ENCODE results near the gene SEMA6B.

Gene SEMA6B

DNA sequence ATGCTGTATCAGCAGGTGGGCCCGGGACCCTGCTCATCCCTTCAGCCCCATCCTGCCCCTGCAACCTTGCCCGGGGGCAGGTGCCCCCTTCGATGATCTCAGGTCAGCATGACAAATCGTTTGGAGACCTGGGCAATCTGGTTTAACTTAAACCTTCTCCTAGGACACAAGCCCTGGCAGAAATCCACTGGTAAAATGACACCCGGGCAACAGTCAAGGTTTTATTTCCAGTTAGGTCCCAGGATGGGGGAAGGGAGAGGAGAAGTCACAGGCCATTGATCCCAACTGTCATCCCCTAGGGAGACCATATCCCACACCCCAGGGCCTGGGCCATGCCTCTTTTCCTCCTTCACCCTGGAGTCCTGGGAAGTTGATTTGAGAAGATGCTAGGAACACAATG lies 22.7 kb downstream of the SEMA6B start:
- H3K36me3 ChIP-seq (ENCODE audit: control insufficient read depth in 1 of 2, insufficient read depth in 2 of 2, low read depth in 1 of 2, low read length in 2 of 2) = no peaks in the 10 kb centered on the region
- H3K4me3 ChIP-seq (ENCODE audit: insufficient read depth in 1 of 2, low read depth in 1 of 2, low read length in 2 of 2) = no peak overlapping the region
- no peak overlapping the region for H2AFZ ChIP-seq (ENCODE audit: low read depth, low read length)
- no peaks in the 10 kb centered on the region for H3K79me1 ChIP-seq (replicated peaks; ENCODE audit: low read length, poor library complexity, severe bottlenecking)
- no peak overlapping the region for H3K27ac ChIP-seq (ENCODE audit: low read length, poor library complexity, severe bottlenecking)
- H4K8ac ChIP-seq (ENCODE audit: low read length) = no peak overlapping the region
- no peak overlapping the region for H2AK5ac ChIP-seq (ENCODE audit: low read length, severe bottlenecking)
- no peak overlapping the region for H3K9ac ChIP-seq (ENCODE audit: low read length)
- WGBS = 91% methylated on average over 2 of the region's 5 CpGs
- H3K27me3 ChIP-seq (ENCODE audit: control insufficient read depth in 1 of 2, insufficient read depth in 1 of 2, low read length in 2 of 2) = peaks cover 42 to 74% of the 10 kb centered on the region in 2 experiments
- no peak for DNase-seq
- H4K91ac ChIP-seq (ENCODE audit: low read length) = no peak overlapping the region
- H2BK5ac ChIP-seq (ENCODE audit: low read depth, low read length, poor library complexity, severe bottlenecking) = no peak overlapping the region
- H2BK15ac ChIP-seq (ENCODE audit: low read depth, poor library complexity, severe bottlenecking) = no peak overlapping the region
- H3K4ac ChIP-seq (ENCODE audit: low read depth in 1 of 2, low read length in 2 of 2) = no peak overlapping the region
- no peak overlapping the region for H3K23ac ChIP-seq (ENCODE audit: low read length in 2 of 2)
- no peak overlapping the region for H3K14ac ChIP-seq (ENCODE audit: low read length in 2 of 2)
- no peak overlapping the region for H2BK12ac ChIP-seq (ENCODE audit: low read length in 2 of 2)
- H3K9me3 ChIP-seq (ENCODE audit: control insufficient read depth, low read length) = peaks cover 4% of the 10 kb centered on the region
- no peak overlapping the region for H2BK120ac ChIP-seq (ENCODE audit: low read depth, low read length)
- peaks cover 11% of the 10 kb centered on the region for H3K4me1 ChIP-seq (ENCODE audit: control insufficient read depth, insufficient read depth, low read depth, low read length)
- H3K18ac ChIP-seq (ENCODE audit: low read depth in 1 of 2, low read length in 2 of 2) = no peak overlapping the region
- H3K4me2 ChIP-seq (ENCODE audit: low read length, poor library complexity, severe bottlenecking) = no peak overlapping the region

DNA sequence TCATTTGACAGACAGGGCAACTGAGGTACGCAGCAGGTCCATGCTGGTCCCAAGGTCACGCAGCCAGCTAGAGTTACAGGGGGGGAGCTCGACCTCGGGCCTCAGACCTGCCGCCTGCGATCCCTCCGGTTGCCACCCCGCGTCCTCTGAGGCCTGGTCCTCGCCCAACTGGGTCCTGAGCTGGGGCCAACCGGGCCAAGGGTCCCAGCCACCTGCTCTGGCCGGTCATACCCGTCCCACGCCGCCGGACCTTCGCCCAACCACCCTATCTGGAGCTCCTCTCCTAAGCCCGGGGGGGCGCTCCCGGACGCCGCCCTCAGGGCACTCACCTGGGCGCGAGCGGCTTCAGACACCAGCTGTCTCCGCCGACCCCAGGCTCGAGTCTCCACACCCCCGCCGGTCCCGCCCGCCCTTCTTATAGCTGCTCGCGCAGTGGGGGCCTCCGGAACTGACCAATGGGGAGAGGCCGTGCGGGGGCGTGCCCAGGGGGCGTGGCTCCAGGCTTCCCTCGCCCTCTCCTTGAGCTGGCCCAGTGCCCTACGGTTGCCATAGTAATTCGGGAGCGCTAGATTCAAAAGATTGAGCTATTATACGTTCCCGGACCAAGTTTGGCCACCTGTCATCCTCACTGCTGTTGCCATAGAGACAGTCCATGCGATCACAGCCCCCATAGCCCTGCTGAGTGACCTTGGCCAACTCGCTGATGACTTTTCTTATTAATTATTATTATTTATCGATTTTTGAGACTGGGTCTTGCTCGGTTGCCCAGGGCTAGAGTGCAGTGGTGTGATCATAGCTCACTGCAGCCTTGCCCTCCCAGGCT lies 24.4 kb downstream of the SEMA6B start, which contains the start of gene PLIN5:
Gene PLIN5 (minus strand): TSS at position 389 of the 823 bp plus-strand sequence. CDS start 1,150 bp downstream, outside the sequence.
- no peaks in the 10 kb centered on the region for H3K79me1 ChIP-seq (replicated peaks; ENCODE audit: low read length, poor library complexity, severe bottlenecking)
- no peak within 1 kb of the TSS for H2AK5ac ChIP-seq (ENCODE audit: low read length, severe bottlenecking)
- no peak within 1 kb of the TSS for H3K23ac ChIP-seq (ENCODE audit: low read length in 2 of 2)
- H4K91ac ChIP-seq (ENCODE audit: low read length) = no peak within 1 kb of the TSS
- no peak within 1 kb of the TSS for H2BK5ac ChIP-seq (ENCODE audit: low read depth, low read length, poor library complexity, severe bottlenecking)
- H3K27me3 ChIP-seq (ENCODE audit: control insufficient read depth in 1 of 2, insufficient read depth in 1 of 2, low read length in 2 of 2) = peaks cover 45 to 81% of the 10 kb centered on the region in 2 experiments
- H2BK120ac ChIP-seq (ENCODE audit: low read depth, low read length) = no peak within 1 kb of the TSS
- no peak within 1 kb of the TSS for H2BK15ac ChIP-seq (ENCODE audit: low read depth, poor library complexity, severe bottlenecking)
- H2AFZ ChIP-seq (ENCODE audit: low read depth, low read length) = no peak within 1 kb of the TSS
- peaks cover 12% of the 10 kb centered on the region for H3K4me1 ChIP-seq (ENCODE audit: control insufficient read depth, insufficient read depth, low read depth, low read length)
- H3K14ac ChIP-seq (ENCODE audit: low read length in 2 of 2) = no peak within 1 kb of the TSS
- H3K4me3 ChIP-seq (ENCODE audit: insufficient read depth in 1 of 2, low read depth in 1 of 2, low read length in 2 of 2) = no peak within 1 kb of the TSS
- no peak within 1 kb of the TSS for H2BK12ac ChIP-seq (ENCODE audit: low read length in 2 of 2)
- H3K27ac ChIP-seq (ENCODE audit: low read length, poor library complexity, severe bottlenecking) = no peak within 1 kb of the TSS
- H3K9me3 ChIP-seq (ENCODE audit: control insufficient read depth, low read length) = no peaks in the 10 kb centered on the region
- no peaks in the 10 kb centered on the region for H3K36me3 ChIP-seq (ENCODE audit: control insufficient read depth in 1 of 2, insufficient read depth in 2 of 2, low read depth in 1 of 2, low read length in 2 of 2)
- H3K9ac ChIP-seq (ENCODE audit: low read length) = no peak within 1 kb of the TSS
- peak; percentile 38 for DNase-seq
- WGBS = 15% methylated on average over 43 of the region's 49 CpGs
- H3K4me2 ChIP-seq (ENCODE audit: low read length, poor library complexity, severe bottlenecking) = peak within 1 kb of the TSS; percentile 26
- no peak within 1 kb of the TSS for H4K8ac ChIP-seq (ENCODE audit: low read length)
- H3K18ac ChIP-seq (ENCODE audit: low read depth in 1 of 2, low read length in 2 of 2) = no peak within 1 kb of the TSS
- no peak within 1 kb of the TSS for H3K4ac ChIP-seq (ENCODE audit: low read depth in 1 of 2, low read length in 2 of 2)

DNA sequence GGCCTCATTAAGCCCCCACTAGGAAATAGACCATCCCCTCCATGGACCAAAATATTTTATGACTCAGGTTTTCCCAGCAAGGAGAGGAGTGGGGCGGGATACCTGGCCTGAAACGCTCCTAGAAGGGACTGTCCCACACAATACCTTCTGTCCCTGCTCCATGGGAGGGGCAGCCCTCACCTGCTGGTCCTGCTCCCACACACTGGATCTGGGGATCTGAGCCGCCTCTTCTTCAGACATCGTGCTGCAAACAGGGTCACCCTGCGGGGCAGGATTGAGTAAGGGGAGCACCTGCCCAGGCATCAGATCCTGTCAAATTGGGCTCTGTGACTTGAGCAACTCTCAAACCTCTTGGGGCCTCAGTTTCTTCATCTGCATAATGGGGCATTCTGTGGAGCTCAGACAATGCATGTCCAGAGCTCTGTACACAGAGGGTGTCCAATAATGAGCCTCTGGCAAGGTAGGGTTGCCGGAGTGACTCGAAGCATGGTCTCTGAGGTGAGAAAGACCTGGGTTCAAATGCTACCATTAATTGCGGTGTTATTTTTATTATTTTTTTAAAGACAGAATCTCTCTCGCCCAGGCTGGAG lies 25.6 kb downstream of the SEMA6B start:
- Histone ChIP-seq H2AK5ac (ENCODE audit: low read length, severe bottlenecking) (no peak overlapping the region), H3K23ac (ENCODE audit: low read length in 2 of 2) (no peak overlapping the region), H2BK15ac (ENCODE audit: low read depth, poor library complexity, severe bottlenecking) (no peak overlapping the region), H2BK12ac (ENCODE audit: low read length in 2 of 2) (no peak overlapping the region), H4K91ac (ENCODE audit: low read length) (no peak overlapping the region), H3K79me1 (replicated peaks; ENCODE audit: low read length, poor library complexity, severe bottlenecking) (no peaks in the 10 kb centered on the region), H3K4me1 (ENCODE audit: control insufficient read depth, insufficient read depth, low read depth, low read length) (peaks cover 12% of the 10 kb centered on the region), H2BK5ac (ENCODE audit: low read depth, low read length, poor library complexity, severe bottlenecking) (no peak overlapping the region), H3K36me3 (ENCODE audit: control insufficient read depth in 1 of 2, insufficient read depth in 2 of 2, low read depth in 1 of 2, low read length in 2 of 2) (no peaks in the 10 kb centered on the region), H3K9me3 (ENCODE audit: control insufficient read depth, low read length) (no peaks in the 10 kb centered on the region), H4K8ac (ENCODE audit: low read length) (no peak overlapping the region), H3K9ac (ENCODE audit: low read length) (no peak overlapping the region), H3K4me3 (ENCODE audit: insufficient read depth in 1 of 2, low read depth in 1 of 2, low read length in 2 of 2) (no peak overlapping the region), H3K4me2 (ENCODE audit: low read length, poor library complexity, severe bottlenecking) (no peak overlapping the region), H3K4ac (ENCODE audit: low read depth in 1 of 2, low read length in 2 of 2) (no peak overlapping the region), H3K27ac (ENCODE audit: low read length, poor library complexity, severe bottlenecking) (no peak overlapping the region), H2BK120ac (ENCODE audit: low read depth, low read length) (no peak overlapping the region), H2AFZ (ENCODE audit: low read depth, low read length) (no peak overlapping the region), H3K27me3 (ENCODE audit: control insufficient read depth in 1 of 2, insufficient read depth in 1 of 2, low read length in 2 of 2) (peaks cover 42 to 79% of the 10 kb centered on the region in 2 experiments), H3K18ac (ENCODE audit: low read depth in 1 of 2, low read length in 2 of 2) (no peak overlapping the region), H3K14ac (ENCODE audit: low read length in 2 of 2) (no peak overlapping the region)
- WGBS = 88% methylated on average over 9 of the region's 9 CpGs
- no peak for DNase-seq

DNA sequence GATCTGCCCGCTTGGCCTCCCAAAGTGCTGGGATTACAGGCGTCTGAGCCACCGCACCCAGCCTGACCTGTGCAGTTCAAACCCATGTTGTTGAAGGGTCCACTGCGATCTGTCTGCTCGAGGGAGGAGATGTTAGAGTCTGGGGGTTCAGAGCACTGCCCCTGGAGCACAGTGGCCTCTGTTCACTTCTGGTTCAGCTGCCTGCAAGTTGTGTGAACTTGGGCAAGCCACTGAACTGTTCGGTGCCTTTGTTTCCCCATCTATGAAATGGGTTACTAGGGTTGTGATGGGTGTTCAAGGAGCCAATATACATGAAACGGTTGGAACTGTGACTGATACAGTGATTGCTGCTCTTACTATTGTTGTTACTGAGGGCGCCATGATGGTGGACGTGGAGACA lies 26.1 kb downstream of the SEMA6B start:
- Histone ChIP-seq H3K9ac (ENCODE audit: low read length) (no peak overlapping the region), H2BK120ac (ENCODE audit: low read depth, low read length) (no peak overlapping the region), H4K91ac (ENCODE audit: low read length) (no peak overlapping the region), H2AK5ac (ENCODE audit: low read length, severe bottlenecking) (no peak overlapping the region), H2BK12ac (ENCODE audit: low read length in 2 of 2) (no peak overlapping the region), H3K4ac (ENCODE audit: low read depth in 1 of 2, low read length in 2 of 2) (no peak overlapping the region), H3K18ac (ENCODE audit: low read depth in 1 of 2, low read length in 2 of 2) (no peak overlapping the region), H4K8ac (ENCODE audit: low read length) (no peak overlapping the region), H3K23ac (ENCODE audit: low read length in 2 of 2) (no peak overlapping the region), H2BK15ac (ENCODE audit: low read depth, poor library complexity, severe bottlenecking) (no peak overlapping the region), H3K4me2 (ENCODE audit: low read length, poor library complexity, severe bottlenecking) (no peak overlapping the region), H3K4me3 (ENCODE audit: insufficient read depth in 1 of 2, low read depth in 1 of 2, low read length in 2 of 2) (no peak overlapping the region), H3K14ac (ENCODE audit: low read length in 2 of 2) (no peak overlapping the region), H3K4me1 (ENCODE audit: control insufficient read depth, insufficient read depth, low read depth, low read length) (peaks cover 12% of the 10 kb centered on the region), H3K27me3 (ENCODE audit: control insufficient read depth in 1 of 2, insufficient read depth in 1 of 2, low read length in 2 of 2) (peaks cover 44 to 77% of the 10 kb centered on the region in 2 experiments), H3K27ac (ENCODE audit: low read length, poor library complexity, severe bottlenecking) (no peak overlapping the region), H2BK5ac (ENCODE audit: low read depth, low read length, poor library complexity, severe bottlenecking) (no peak overlapping the region), H3K36me3 (ENCODE audit: control insufficient read depth in 1 of 2, insufficient read depth in 2 of 2, low read depth in 1 of 2, low read length in 2 of 2) (no peaks in the 10 kb centered on the region), H3K9me3 (ENCODE audit: control insufficient read depth, low read length) (no peaks in the 10 kb centered on the region), H3K79me1 (replicated peaks; ENCODE audit: low read length, poor library complexity, severe bottlenecking) (no peaks in the 10 kb centered on the region), H2AFZ (ENCODE audit: low read depth, low read length) (no peak overlapping the region)
- 83% methylated on average over 9 of the region's 9 CpGs for WGBS
- DNase-seq = no peak
